Thyroid gland (tissue), 4 donors: Measurements from ENCODE around the gene PARP2.
A peak's percentile ranks its signal among the peaks of the same experiment; 100 is the strongest.

Experiments
- POLR2A ChIP-seq, 2 donors: fragments of 450-650 bp; IDR thresholded peaks; one replicate each; pipeline ENCODE4 v1.6.1; 2017; ENCODE audit warnings: antibody characterized with exemption in 2 of 2, mild to moderate bottlenecking in 2 of 2, moderate library complexity in 1 of 2
- TF ChIP-seq, protein P1 (sequence below), 6 experiments: fragments of 200-600 bp in 3 of 6; fragments of 450-650 bp in 3 of 6; sonication (generic) in 3 of 6; IDR thresholded peaks; one replicate each; pipeline ENCODE4 v1.5.1; 2016 to 2019; ENCODE audit warnings: antibody characterized with exemption in 6 of 6, mild to moderate bottlenecking in 2 of 6, inconsistent platforms in 1 of 6, moderate library complexity in 1 of 6

GRCh38 chr14:20305265-20306078 is 38.0 kb upstream of the PARP2 start, which contains the start of gene TTC5:
- no peak for TF ChIP-seq POLR2A (IDR thresholded peaks at IDR 0.05)
- TF ChIP-seq, protein P1, sequence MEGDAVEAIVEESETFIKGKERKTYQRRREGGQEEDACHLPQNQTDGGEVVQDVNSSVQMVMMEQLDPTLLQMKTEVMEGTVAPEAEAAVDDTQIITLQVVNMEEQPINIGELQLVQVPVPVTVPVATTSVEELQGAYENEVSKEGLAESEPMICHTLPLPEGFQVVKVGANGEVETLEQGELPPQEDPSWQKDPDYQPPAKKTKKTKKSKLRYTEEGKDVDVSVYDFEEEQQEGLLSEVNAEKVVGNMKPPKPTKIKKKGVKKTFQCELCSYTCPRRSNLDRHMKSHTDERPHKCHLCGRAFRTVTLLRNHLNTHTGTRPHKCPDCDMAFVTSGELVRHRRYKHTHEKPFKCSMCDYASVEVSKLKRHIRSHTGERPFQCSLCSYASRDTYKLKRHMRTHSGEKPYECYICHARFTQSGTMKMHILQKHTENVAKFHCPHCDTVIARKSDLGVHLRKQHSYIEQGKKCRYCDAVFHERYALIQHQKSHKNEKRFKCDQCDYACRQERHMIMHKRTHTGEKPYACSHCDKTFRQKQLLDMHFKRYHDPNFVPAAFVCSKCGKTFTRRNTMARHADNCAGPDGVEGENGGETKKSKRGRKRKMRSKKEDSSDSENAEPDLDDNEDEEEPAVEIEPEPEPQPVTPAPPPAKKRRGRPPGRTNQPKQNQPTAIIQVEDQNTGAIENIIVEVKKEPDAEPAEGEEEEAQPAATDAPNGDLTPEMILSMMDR (IDR thresholded peaks at IDR 0.05), result peak in 5 of 6 experiments; percentile 78 to 93 (median 87)
